Measurements from ENCODE around the gene GABRR2. TPM values are rescaled to one million over a fixed set of nuclear protein-coding genes. Genes with fewer than 3 reads are reported as not detected.

GABRR2 gene
- total RNA-seq, 1 donor: 0.09 TPM

DNA sequence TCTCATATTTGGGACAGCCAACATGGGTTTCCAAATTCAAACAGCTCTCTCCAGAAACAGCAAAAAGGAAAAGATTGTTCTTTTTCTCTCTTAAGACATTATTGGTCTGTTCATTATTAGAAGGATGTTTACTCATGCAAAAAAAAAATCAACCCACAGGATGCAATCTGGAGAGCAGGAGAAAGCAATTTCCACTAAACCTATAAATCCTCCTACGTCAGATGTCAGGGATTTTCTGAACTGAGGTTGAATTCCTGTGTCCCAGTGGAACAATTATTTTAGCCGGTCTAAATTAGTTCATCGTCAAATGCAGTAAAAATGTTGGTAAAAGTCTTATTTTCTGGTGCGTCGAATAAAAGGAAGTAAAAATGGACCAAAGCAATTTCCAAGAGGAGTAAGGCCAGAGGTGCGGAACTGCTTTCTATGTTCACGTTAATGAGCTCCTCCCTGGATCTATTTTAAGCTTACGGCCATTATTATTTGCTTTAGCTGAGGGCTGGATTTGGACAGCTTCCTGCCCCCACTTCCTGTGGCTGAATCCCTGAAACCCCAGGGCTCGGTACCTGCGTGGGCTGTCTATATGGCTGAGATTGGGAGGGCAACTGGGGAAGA lies 97.7 kb downstream of the GABRR2 start, which contains the start of gene GABRR1:
Gene GABRR1 (minus strand): TSS at position 60 of the 612 bp plus-strand sequence. CDS start 36 bp downstream, at position 24.
- H3K4me3 ChIP-seq (ENCODE audit: low read depth, low read length): no peak within 1 kb of the TSS
- no peak for DNase-seq (ENCODE audit: low read depth)
- no peak for TF ChIP-seq CTCF (IDR thresholded peaks at IDR 0.05; ENCODE audit: insufficient read depth, low read length)

DNA sequence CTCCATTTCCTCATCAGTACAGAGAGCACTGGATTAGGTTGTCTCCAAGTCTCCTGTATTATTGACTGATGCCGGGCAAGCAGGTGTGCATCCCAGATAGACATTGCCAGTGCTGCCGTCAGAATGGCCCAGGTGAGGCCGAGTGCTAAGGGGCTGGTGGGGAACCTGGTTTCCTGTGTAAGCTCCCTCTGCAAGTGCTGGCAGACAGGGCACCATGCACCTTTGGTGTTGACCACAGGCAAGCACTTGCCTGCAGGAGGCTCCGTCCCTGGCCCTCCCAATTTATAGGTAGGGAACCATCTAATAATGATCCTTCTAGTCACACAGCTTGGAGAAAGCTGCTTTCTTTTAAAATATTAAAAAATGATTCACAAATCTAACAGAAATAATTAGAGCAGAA lies 98.7 kb downstream of the GABRR2 start:
- no peak for DNase-seq (ENCODE audit: low read depth)
- TF ChIP-seq CTCF (IDR thresholded peaks at IDR 0.05; ENCODE audit: insufficient read depth, low read length): no peak
- H3K4me3 ChIP-seq (ENCODE audit: low read depth, low read length): no peak overlapping the region

GRCh38 chr6:89215391-89215790 lies 99.7 kb downstream of the GABRR2 start:
- no peak overlapping the region for H3K4me3 ChIP-seq (ENCODE audit: low read depth, low read length)
- no peak for TF ChIP-seq CTCF (IDR thresholded peaks at IDR 0.05; ENCODE audit: insufficient read depth, low read length)
- no peak for DNase-seq (ENCODE audit: low read depth)

- TF ChIP-seq CTCF (IDR thresholded peaks at IDR 0.05; ENCODE audit: insufficient read depth, low read length): no peak
- no peak overlapping the region for H3K4me3 ChIP-seq (ENCODE audit: low read depth, low read length)
- no peak for DNase-seq (ENCODE audit: low read depth)
Measured at GRCh38 chr6:89214197-89214596, 100.9 kb downstream of the GABRR2 start.

DNA sequence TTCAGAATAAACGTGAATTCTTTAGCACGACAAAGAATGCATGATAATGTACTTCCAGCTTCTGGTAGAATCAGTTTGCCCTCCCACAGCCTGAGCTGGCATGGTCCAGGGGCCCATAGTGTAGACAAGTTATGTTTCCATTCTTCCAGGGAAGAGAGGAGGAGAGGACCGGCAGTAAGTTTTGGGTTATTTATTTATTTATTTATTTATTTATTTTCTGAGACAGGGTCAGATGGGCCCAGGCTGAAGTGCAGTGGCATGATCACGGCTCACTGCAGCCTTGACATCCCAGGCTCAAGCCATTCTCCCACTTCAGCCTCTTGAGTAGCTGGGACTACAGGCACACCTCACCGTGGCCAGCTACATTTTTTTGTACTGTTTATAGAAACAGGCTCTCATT lies 102.6 kb downstream of the GABRR2 start:
- DNase-seq (ENCODE audit: low read depth): no peak
- no peak overlapping the region for H3K4me3 ChIP-seq (ENCODE audit: low read depth, low read length)
- no peak for TF ChIP-seq CTCF (IDR thresholded peaks at IDR 0.05; ENCODE audit: insufficient read depth, low read length)

DNA sequence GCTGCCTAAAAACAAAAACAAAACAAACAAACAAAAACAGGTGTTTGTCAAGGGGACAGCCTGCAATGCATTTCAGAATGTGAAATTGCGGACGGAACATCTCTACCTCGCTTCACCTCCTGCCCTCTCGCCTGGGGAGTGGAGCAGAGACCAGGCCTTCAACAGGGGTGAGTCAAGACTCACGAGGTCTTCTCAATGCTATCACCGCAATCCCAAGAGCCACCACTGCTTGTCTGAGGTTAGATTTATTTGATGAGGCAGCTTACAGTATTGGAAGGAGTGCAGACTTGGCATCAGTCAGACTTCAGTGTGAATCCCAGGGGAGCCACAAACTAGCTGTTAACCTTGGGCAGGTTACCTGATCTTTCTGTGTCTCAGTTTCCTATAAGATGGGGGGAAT lies 105.6 kb downstream of the GABRR2 start:
- H3K4me3 ChIP-seq (ENCODE audit: low read depth, low read length): no peak overlapping the region
- no peak for DNase-seq (ENCODE audit: low read depth)

More for the DNA sequence above, 105.6 kb downstream of the GABRR2 start:
- no peak for TF ChIP-seq CTCF (IDR thresholded peaks at IDR 0.05; ENCODE audit: insufficient read depth, low read length)

Measured in fibroblast of the aortic adventitia (primary cell).